Stimulated activated CD4-positive, alpha-beta T cell treated with anti-CD3 and anti-CD28 coated beads, Interleukin-1b, Interleukin-23, amount 100 ng/mL, for 48 hours (primary cell): ENCODE measurements around the gene TUBGCP2.

Experiments
- DNase-seq: peaks from one replicate; pipeline ENCODE4 v3.0.0-alpha.2; 2020

TUBGCP2 gene

DNA sequence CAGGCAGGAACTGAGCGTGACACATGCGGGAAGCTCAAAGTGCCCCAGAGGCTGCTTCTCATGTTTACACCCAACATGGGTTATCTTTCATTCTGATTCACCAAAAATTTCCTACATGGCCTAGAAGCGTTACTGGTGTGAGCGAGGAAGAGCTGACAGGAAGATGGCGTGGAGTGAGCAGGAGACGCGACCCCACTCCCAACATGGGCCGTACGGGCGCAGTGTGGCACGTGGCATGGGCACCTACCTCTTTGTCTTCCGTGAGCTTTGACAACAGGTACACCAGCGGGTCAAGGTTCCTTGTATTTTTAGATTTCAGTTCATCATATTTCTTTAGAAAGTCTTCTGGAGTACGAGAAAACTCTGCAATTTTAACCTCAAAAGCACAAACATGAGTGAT, 8.9 kb downstream of the TUBGCP2 start:
- no peak for DNase-seq

GRCh38 chr10:133299224-133299623, 9.4 kb downstream of the TUBGCP2 start:
- DNase-seq: no peak

DNA sequence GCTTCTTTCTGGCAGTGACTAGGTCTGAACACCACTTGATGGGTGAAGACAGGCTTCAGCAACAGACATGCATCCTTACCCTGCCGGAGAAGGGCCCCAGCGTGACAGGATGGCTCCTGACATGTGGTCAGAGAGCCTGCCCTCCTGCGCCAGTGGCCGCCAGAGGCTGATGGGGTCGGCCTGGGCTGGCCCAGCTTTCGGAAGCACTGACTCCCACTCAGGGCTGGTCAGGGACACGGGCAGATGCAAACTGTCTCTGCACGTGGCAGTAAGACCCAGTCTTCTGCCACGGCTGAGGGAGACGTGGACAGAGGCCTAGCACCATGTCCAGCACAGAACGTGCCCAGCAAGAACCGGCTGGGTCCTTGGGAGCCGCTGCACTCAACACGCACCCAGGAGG, 10.2 kb downstream of the TUBGCP2 start:
- DNase-seq: no peak

DNA sequence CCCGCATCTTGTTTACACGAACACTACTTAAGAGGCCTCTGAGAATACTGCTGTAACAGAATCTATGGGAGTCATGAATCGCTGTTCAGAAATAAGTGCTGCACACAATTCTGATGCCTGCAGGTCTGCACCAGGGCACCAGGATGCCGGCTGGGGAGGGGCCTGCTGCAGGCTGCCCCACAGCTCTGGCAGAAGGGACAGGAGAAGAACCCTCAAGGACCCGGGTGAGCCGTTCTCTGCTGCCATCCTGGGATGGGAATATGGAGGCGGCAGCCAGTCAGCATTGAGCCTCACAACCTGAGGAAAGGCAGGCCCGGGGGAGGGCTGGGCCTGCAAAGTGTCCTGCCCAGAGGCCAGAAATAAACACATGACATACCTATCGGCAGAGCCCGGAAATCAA, 11.2 kb downstream of the TUBGCP2 start:
- no peak for DNase-seq

GRCh38 chr10:133295426-133296320, 13.0 kb downstream of the TUBGCP2 start:
- DNase-seq: no peak

DNA sequence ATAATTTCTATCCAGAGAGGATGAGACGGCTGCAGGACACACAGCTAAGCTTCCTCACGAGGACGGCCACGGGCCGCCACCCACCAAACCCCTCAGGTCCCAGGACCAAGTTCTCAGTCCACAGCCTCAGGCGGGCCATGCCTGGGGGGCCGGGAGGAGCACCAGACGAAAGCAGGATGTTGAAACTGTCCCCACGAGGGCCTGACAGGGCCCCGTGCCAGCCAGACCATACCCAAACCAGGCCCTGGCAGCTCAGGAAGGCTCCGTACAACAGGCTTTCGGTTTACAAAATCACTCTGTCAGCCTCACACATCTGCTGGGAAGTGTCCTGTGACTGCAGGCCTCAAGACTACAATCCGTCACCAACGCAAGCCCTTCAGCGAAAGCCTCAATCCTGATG, 14.5 kb downstream of the TUBGCP2 start:
- no peak for DNase-seq

- DNase-seq: no peak
Measured at GRCh38 chr10:133293810-133294119, 14.9 kb downstream of the TUBGCP2 start.

DNA sequence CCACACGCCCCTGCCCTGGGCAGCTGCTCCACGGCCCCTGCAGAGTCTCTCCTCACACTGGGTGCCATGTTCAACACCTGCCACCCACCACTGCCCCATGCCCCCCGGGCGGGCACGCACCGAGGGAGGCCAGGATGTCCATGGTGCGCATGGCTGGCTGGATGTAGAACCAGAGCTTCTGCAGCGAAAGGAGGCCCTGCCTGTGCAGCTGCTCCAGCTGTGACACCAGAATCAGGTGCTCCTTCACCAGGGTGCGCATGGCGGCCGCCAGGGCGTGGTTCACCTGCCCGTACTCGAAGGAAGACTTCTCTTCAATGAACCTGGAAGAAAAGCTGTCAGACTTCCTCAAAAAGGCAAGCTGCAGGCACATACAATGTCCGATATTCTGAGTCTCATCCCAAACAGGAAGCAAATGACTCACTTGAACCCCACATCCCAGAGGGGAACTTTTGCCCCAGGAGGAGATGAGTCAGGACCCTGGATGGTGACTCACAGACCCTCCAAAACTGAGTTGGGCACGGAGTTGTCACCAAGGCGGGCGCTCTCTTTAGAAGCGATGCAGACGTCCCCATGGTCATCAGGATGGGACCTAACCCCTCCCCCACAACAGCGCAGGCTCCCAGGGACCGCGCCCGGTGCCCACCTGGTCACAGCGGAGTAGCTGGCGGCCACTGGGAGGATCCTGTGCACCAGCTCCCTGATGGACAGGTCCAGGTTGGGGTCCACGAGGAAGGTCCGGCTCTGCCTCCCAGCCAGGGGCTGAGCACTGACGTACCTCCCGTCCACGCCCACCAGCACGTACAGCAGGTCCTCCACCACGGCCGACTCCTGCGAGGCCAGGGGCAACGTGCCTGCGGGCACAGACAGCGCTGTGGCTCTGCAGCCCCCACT, 15.5 kb downstream of the TUBGCP2 start:
- DNase-seq: no peak

GRCh38 chr10:133289761-133290160, 18.9 kb downstream of the TUBGCP2 start:
- DNase-seq: no peak

- DNase-seq: no peak
Measured at GRCh38 chr10:133287832-133288500, 20.7 kb downstream of the TUBGCP2 start.

- DNase-seq: no peak
Measured at GRCh38 chr10:133286366-133286765, 22.3 kb downstream of the TUBGCP2 start.

GRCh38 chr10:133285217-133285616, 23.5 kb downstream of the TUBGCP2 start:
- no peak for DNase-seq

DNA sequence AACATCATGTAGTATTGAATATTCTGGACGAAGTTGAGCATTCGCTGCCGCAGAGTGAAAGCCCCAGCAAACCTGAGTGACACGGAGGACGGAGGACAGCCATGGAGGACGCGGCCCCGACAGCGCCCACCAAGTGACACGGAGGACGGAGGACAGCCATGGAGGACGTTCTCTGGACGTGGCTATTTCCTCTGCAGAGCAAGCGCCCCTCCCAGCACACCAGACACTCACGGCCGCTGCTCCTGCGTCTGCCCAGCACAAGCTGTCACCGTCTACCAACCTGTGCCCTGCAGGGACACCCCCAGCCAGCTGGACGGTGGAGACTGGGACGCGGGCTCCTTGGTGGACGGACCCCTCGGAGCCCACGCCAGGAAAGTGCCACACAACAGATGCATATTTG, 24.7 kb downstream of the TUBGCP2 start:
- no peak for DNase-seq

- no peak for DNase-seq
Measured at GRCh38 chr10:133282846-133283390, 25.8 kb downstream of the TUBGCP2 start.

DNA sequence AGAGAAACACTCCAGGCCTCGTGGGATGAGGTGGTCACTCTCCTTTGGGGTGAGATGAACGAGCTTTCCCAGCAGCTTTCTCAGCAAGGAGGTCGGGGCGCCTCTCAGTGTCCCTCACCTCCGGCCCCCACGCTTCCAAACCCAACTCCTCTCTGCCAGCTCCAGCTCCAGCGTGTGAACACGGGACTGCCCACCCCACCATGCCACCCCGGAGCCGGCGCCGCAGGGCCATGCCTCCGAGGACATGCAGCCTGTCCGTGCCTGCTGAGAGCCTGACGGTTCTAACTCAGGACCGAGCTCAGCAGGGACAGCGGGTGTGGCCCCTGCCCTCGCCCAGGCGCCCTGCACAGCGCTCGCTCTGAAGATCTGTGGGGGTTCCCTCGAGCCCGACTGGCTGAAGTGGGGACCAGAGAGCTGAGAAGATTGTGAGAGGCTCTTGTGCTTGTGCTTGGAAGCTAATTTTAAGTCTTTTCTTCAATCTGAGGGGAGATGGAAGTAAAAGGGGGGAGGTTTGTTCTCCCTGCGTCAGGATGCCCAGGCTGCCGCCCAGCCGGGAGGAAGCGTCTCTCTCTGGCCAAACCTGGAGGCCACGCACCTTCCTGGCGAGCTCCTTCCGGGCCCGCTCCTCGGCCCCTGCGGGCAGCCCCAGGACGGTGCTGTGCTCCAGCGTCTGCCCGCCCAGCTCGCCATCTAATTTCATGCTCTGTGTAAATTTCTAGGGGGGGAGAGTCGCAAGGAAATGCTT, 26.9 kb downstream of the TUBGCP2 start:
- DNase-seq: no peak

DNA sequence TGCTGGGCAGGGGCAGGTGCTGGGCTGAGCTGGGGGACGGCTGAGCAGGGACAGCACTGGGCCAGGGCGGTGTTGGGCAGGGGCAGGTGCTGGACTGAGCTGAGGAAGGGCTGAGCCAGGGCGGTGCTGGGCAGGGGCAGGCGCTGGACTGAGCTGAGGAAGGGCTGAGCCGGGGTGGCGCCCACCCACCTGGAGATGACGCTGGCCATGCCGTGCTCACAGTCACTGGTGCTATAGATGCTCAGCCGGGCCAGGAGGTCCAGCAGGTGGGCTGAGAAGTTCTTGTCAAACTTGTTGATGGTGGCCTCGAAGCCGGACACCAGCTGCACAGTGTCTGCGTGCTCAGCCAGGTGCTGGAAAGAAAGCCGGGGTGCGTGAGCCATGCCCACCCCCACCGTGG, 27.6 kb downstream of the TUBGCP2 start:
- no peak for DNase-seq

GRCh38 chr10:133280391-133281059, 28.1 kb downstream of the TUBGCP2 start:
- DNase-seq: no peak

- DNase-seq: no peak
Measured at GRCh38 chr10:133279326-133280226, 29.1 kb downstream of the TUBGCP2 start.

GRCh38 chr10:133278577-133279265, 30.0 kb downstream of the TUBGCP2 start:
- no peak for DNase-seq

GRCh38 chr10:133277993-133278576, 30.6 kb downstream of the TUBGCP2 start:
- no peak for DNase-seq
